Prostate gland (tissue), 2 donors: ENCODE measurements around the gene ENAH. TPM values are rescaled to one million over a fixed set of nuclear protein-coding genes. Genes with fewer than 3 reads are reported as not detected.

Experiments
- DNase-seq: peaks from one replicate; pipeline ENCODE4 v3.0.0-alpha.2; 2019; ENCODE audit warnings: low spot score
- H3K27ac ChIP-seq, 2 donors: fragments of 200-600 bp; sonication (generic); 2 replicates each; pipeline ENCODE4 v1.5.1; 2017 to 2019
- H3K27me3 ChIP-seq: fragments of 200-600 bp; sonication (generic); replicated peaks from 2 replicates; pipeline ENCODE4 v1.5.1; 2019; ENCODE audit not compliant: insufficient read depth
- H3K36me3 ChIP-seq, 2 donors: fragments of 200-600 bp; sonication (generic); 1 replicate in 1 of 2; 2 replicates in 1 of 2; pipeline versions ENCODE4 v1.5.1 to v1.8.1; 2017 to 2019
- H3K4me1 ChIP-seq: fragments of 200-600 bp; sonication (generic); replicated peaks from 2 replicates; pipeline ENCODE4 v1.5.1; 2019
- H3K4me3 ChIP-seq, 2 donors: fragments of 200-600 bp; sonication (generic); 2 replicates each; pipeline ENCODE4 v1.5.1; 2017 to 2019
- H3K9me3 ChIP-seq: fragments of 200-600 bp; sonication (generic); 2 replicates; pipeline ENCODE4 v1.5.1; 2017
- POLR2A ChIP-seq: fragments of 450-650 bp; IDR thresholded peaks from one replicate; pipeline ENCODE4 v1.6.1; 2016; ENCODE audit warnings: antibody characterized with exemption, mild to moderate bottlenecking
- POLR2AphosphoS5 ChIP-seq: sonication (generic); formaldehyde crosslinking; IDR thresholded peaks from one replicate; pipeline ENCODE4 v1.6.1; 2017; ENCODE audit warnings: antibody characterized with exemption
- WGBS: methylation state at CpG from one replicate; pipeline ENCODE4 v1.1.5; 2018; 5-methylcytosine and 5-hydroxymethylcytosine counted together
- intact Hi-C: fragments of 100-400 bp; cut with DNase I; formaldehyde crosslinking; loops from one replicate; pipeline ENCODE4 v1.14.2; 2022
- total RNA-seq, 2 donors: library from RNA; depleted of rRNA; stranded (reverse); fragments of >200 nt; gene quantifications; one replicate each; pipeline ENCODE4 v1.1.0, GENCODE V29; 2016
- TF ChIP-seq, protein P1 (sequence below), 4 experiments: fragments of 200-600 bp in 2 of 4; fragments of 450-650 bp in 2 of 4; sonication (generic) in 2 of 4; IDR thresholded peaks; 1 replicate in 3 of 4; 2 replicates in 1 of 4; pipeline ENCODE4 v1.5.1; 2016 to 2019; ENCODE audit warnings: antibody characterized with exemption in 4 of 4, mild to moderate bottlenecking in 2 of 4, moderate library complexity in 2 of 4

ENAH gene
- total RNA-seq, 2 donors from 2014 or later = 36.4 to 93.6 TPM

DNA sequence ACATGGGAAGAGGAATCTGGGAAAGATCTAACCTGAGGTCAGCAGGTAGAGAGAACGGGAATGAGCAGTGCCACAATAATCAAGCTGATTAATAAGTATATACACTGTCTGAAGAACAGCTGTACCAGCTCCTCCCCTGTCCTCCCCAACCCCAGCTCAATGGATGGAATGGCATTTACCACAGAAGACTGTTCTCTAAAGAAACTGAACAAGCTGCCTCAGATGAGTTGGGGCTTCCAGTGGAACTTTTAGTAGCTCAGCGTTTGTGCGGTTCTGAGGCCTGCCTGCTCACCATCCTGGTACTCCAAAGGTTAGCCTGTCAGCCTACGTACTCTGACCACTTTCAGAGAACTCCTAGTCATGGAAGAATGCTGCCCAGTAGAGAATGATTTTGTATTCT is 123.2 kb downstream of the ENAH start:
- Histone ChIP-seq H3K9me3 (no peaks in the 10 kb centered on the region), H3K4me3 (no peak overlapping the region), H3K27me3 (no peaks in the 10 kb centered on the region), H3K36me3 (no peaks in the 10 kb centered on the region), H3K27ac (no peak overlapping the region), H3K4me1 (no peaks in the 10 kb centered on the region)
- TF ChIP-seq, protein P1, sequence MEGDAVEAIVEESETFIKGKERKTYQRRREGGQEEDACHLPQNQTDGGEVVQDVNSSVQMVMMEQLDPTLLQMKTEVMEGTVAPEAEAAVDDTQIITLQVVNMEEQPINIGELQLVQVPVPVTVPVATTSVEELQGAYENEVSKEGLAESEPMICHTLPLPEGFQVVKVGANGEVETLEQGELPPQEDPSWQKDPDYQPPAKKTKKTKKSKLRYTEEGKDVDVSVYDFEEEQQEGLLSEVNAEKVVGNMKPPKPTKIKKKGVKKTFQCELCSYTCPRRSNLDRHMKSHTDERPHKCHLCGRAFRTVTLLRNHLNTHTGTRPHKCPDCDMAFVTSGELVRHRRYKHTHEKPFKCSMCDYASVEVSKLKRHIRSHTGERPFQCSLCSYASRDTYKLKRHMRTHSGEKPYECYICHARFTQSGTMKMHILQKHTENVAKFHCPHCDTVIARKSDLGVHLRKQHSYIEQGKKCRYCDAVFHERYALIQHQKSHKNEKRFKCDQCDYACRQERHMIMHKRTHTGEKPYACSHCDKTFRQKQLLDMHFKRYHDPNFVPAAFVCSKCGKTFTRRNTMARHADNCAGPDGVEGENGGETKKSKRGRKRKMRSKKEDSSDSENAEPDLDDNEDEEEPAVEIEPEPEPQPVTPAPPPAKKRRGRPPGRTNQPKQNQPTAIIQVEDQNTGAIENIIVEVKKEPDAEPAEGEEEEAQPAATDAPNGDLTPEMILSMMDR (IDR thresholded peaks at IDR 0.05) = no peak
- TF ChIP-seq POLR2AphosphoS5 (no peak), POLR2A (no peak)
- intact Hi-C loops = no loop called here
- 96% methylated on average over 4 of the region's 4 CpGs for WGBS
- no peak for DNase-seq

DNA sequence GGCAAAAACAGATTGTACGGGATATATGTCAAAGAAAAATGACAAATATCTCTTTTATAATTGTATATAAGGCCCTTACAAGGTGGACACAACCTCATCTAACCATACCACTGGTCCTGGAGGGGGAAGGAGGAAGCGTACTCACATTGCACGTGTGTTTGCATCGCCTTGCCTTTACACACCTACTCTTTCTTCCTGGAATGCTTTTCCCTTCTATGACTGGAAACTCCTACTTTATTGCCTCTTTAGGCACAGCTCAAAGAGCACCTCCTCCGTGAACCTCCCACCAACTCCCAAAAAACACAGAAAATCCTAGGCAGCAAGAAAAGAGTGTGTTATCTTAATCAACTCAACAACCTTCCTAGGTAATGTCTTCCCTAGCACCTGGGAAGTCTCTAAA is 125.3 kb downstream of the ENAH start:
- DNase-seq = no peak
- H3K9me3 ChIP-seq = no peaks in the 10 kb centered on the region
- 84% methylated on average over 5 of the region's 5 CpGs for WGBS
- intact Hi-C loops = no loop called here
- H3K27ac ChIP-seq = no peak overlapping the region
- H3K36me3 ChIP-seq = no peaks in the 10 kb centered on the region
- no peaks in the 10 kb centered on the region for H3K4me1 ChIP-seq
- TF ChIP-seq POLR2AphosphoS5 (no peak), POLR2A (no peak)
- TF ChIP-seq, protein P1 (IDR thresholded peaks at IDR 0.05) = no peak
- H3K4me3 ChIP-seq = no peak overlapping the region
- H3K27me3 ChIP-seq = no peaks in the 10 kb centered on the region

DNA sequence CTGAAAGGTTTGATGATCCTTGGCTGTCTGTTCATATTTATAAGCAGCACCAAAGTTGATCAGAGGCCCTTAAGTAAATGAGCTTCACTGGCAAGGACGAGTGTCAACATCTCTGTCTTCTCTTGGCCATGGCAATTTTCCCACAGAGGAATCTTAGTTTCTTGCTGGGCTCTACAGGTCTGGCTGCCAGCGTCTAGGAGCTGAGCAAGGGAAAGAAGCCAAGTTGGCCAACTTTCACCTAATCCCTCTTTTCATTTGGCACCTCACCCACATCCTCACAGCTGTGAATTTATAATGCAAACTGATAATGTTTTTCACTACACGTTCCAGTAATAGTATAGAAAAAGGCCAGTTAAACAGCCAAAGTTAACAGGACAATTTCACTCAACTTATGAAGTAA is 126.0 kb downstream of the ENAH start:
- intact Hi-C loops = no loop called here
- no peak overlapping the region for H3K27ac ChIP-seq

DNA sequence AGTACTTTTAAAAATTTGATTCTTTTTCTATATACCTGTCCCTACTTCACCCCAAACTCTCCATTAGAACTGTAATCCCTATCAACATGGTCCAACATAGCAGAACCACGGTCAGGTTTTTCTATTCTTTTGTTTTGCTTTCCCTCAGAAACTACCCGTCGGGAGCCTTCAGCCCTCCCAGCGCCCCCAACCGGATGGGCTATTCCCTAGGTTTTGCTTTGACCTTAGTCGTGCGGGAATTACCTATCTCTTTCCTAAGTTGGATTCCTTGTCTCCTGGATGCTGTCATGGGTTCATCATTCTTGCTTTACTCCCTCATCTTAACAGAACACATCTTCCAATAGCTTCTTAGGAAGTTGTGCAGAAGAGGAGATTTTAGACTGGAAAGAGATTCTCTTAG is 127.5 kb downstream of the ENAH start:
- no peak overlapping the region for H3K27ac ChIP-seq
- H3K4me3 ChIP-seq = no peak overlapping the region
- TF ChIP-seq POLR2AphosphoS5 = no peak
- no peak for TF ChIP-seq POLR2A
- TF ChIP-seq, protein P1 (IDR thresholded peaks at IDR 0.05) = no peak
- H3K9me3 ChIP-seq = no peaks in the 10 kb centered on the region
- intact Hi-C loops = no loop called here
- no peaks in the 10 kb centered on the region for H3K27me3 ChIP-seq
- DNase-seq = no peak
- H3K4me1 ChIP-seq = no peaks in the 10 kb centered on the region
- WGBS = 95% methylated on average over 7 of the region's 7 CpGs
- no peaks in the 10 kb centered on the region for H3K36me3 ChIP-seq

More for the DNA sequence above, 126.0 kb downstream of the ENAH start:
- no peak for TF ChIP-seq POLR2AphosphoS5
- Histone ChIP-seq H3K36me3 (no peaks in the 10 kb centered on the region), H3K9me3 (no peaks in the 10 kb centered on the region), H3K4me3 (no peak overlapping the region), H3K4me1 (no peaks in the 10 kb centered on the region), H3K27me3 (no peaks in the 10 kb centered on the region)
- DNase-seq = peak; percentile 59
- WGBS = 11% methylated on average over 3 of the region's 3 CpGs

DNA sequence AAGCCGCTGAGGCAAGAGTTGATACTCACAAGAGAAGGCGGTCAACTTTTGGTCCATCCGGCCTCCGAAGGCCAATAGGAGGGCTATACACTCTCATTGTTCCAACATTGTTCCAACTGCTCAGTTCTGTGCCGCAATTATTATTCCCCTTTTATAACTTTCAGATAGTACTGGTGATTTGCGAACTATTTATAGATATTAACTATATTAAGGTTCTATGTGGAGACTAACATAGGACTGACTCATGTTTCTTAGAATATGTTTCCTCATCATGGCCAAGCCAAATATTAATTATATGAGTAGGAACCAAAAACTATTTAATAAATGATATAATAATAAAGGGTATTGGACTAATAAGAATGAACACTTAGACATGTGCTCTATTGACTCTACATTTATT is 128.4 kb downstream of the ENAH start:
- H3K4me1 ChIP-seq = no peaks in the 10 kb centered on the region
- no peaks in the 10 kb centered on the region for H3K36me3 ChIP-seq
- no peak overlapping the region for H3K27ac ChIP-seq
- DNase-seq = no peak
- WGBS = 96% methylated on average over 6 of the region's 6 CpGs
- no peak overlapping the region for H3K4me3 ChIP-seq
- no peaks in the 10 kb centered on the region for H3K9me3 ChIP-seq
- intact Hi-C loops = no loop called here
- no peak for TF ChIP-seq POLR2A
- no peak for TF ChIP-seq POLR2AphosphoS5
- TF ChIP-seq, protein P1 (IDR thresholded peaks at IDR 0.05) = no peak
- H3K27me3 ChIP-seq = no peaks in the 10 kb centered on the region
